Measurements from ENCODE around the gene ZBTB14. TPM values are rescaled to one million over a fixed set of nuclear protein-coding genes. Genes with fewer than 3 reads are reported as not detected.

The ZBTB14 gene
- total RNA-seq, 1 experiment from 2014 or later: 15.1 TPM

DNA sequence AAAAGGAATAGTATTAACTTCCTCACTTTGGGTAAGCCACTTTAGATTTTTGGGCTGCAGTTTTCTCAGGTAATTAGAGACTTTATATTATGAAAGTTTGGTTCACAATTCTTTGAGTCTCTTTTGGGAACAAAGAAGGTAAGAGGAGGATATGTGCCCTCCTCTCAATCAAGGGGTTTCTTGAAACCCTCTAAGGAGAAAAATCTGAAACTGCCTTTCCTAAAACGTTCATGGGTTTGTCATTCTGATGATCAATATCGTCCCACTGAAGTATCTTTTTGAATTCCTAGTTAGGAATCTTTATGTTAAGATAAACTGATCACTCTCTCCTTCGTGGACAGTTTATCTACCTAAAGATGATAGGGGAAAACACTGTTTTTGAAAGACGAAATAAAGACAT, 56.1 kb downstream of the ZBTB14 start (continued):
- no peak for TF ChIP-seq PREB (CRISPR knock-in tag; IDR thresholded peaks at IDR 0.05; ENCODE audit: borderline replicate concordance)
- no peak for TF ChIP-seq MXD4 (CRISPR knock-in tag; IDR thresholded peaks at IDR 0.05; ENCODE audit: borderline replicate concordance)
- TF ChIP-seq, protein P1, sequence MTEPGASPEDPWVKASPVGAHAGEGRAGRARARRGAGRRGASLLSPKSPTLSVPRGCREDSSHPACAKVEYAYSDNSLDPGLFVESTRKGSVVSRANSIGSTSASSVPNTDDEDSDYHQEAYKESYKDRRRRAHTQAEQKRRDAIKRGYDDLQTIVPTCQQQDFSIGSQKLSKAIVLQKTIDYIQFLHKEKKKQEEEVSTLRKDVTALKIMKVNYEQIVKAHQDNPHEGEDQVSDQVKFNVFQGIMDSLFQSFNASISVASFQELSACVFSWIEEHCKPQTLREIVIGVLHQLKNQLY (CRISPR knock-in tag; IDR thresholded peaks at IDR 0.05): no peak
- TF ChIP-seq ZNF416 (CRISPR knock-in tag; IDR thresholded peaks at IDR 0.05): no peak
- TF ChIP-seq ZNF219 (CRISPR knock-in tag; IDR thresholded peaks at IDR 0.05; ENCODE audit: borderline replicate concordance): no peak
- no peak for TF ChIP-seq FOXK1 (CRISPR knock-in tag; IDR thresholded peaks at IDR 0.05)

Other genes starting within 250 kb of the ZBTB14 start
- gene AKAIN1, start 98.5 kb downstream of the ZBTB14 start, total RNA-seq (2021): not detected in 3 replicates
- 20.1 to 20.6 TPM (median 20.1 TPM) in 3 replicates for gene EPB41L3, start 248.3 kb upstream of the ZBTB14 start, total RNA-seq (2021)

Measured in WTC11 (cell line).